A549 treated with AZD9567 at 1 μM for 4 hours (cell line): Measurements from ENCODE around the gene PSMB3. TPM values are rescaled to one million over a fixed set of nuclear protein-coding genes. Genes with fewer than 3 reads are reported as not detected.

Experiments
- total RNA-seq: library from RNA; stranded (reverse); fragments of 200-300 nt; extraction: Qiagen RNA extraction; gene quantifications from 5 replicates; pipeline ENCODE4 v1.2.3, GENCODE V29; 2022; ENCODE audit not compliant: insufficient read depth

Gene PSMB3
- total RNA-seq: 354 to 458 TPM (median 435 TPM) in 5 replicates

DNA sequence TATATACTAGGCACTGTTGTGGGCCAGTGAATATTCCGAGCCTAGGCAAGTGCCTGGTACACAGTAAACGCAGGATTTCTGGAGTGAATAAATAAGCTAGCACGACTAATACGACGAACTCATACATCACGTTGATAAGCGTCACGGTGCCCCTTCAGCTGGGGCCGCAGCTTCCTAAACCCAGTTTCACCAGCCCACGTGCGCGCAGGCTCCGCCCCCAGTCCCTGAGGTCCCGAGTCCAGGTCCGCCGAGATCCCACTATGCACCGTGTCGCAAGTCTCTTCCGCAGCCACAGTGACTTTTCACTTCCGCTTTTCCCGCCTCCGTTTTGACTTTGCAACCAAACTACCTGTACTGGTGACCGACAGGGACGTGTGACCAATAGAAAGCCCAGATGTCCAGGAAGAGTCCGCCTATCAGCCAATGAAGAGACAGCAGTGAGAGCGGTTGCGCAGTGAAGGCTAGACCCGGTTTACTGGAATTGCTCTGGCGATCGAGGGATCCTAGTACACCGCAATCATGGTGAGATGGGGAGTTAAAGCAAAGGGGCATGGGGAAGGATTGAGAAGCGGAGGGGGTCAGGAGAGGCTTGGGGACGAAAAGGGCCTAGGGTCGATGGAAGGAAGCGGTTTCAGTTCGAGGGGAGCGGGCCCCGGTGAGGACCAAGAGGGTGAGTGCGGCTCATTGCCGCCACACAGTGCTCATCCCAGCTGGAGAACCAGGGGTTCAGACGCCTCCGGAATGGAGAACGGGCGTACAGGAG is at the start of gene PSMB3:
TSS of gene PSMB3 (plus strand) at position 434 of the 763 bp plus-strand sequence. CDS start at position 520, 86 bp downstream.

DNA sequence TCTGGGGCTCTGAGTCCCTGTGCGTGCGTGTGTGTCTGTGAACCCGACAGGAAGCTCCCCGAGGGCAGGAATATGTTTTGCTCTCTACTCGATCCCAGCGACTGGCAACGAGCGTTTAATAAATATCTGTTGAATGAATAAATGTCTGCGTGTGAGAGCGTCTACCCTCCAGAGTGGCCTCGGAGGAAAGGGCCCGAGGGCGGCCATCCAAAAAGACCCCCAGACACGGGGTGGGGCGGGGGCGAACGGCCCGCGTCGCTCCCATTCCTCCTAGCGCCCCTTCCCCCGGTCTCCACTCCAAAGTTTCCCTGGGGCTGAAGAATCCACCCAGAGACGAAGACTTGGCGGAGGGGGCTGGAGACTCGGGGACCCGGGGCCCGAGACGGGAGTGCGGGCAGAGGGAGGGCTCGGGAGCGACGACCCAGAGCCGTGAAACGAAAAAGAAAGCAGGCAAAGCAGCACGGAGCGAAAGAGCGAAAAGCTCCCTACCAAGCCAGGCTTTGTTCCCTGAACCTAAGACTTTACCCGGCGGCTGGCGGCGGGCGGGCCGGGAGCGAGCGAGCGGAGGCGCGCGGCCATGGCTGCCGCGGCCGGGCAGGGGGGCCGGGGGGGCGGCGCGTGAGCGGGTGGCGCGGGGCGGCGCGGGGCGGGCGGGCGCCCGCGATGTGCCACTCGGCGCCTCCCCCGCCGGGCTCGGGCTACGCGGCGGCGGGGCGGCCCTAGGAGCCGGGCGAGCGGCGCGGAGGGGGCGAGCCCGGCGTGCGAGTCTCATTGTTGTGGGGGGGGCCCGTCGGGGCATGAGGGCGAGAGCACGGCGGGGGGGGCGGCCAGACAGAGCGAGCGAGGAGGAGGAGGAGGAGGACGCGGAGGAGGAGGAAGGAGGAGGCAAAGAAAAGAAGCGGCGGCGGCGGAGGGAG is 47.7 kb upstream of the PSMB3 start, which contains the start of gene MLLT6:
TSS of gene MLLT6 (plus strand) at position 668 of the 917 bp plus-strand sequence. CDS start 360 bp downstream, outside the sequence.

GRCh38 chr17:38729886-38730525 is 22.5 kb upstream of the PSMB3 start, which contains the start of gene CISD3:
Gene CISD3, plus strand, starts transcription at chr17:38730341. Its CDS starts 18 bp downstream, at chr17:38730359.

DNA sequence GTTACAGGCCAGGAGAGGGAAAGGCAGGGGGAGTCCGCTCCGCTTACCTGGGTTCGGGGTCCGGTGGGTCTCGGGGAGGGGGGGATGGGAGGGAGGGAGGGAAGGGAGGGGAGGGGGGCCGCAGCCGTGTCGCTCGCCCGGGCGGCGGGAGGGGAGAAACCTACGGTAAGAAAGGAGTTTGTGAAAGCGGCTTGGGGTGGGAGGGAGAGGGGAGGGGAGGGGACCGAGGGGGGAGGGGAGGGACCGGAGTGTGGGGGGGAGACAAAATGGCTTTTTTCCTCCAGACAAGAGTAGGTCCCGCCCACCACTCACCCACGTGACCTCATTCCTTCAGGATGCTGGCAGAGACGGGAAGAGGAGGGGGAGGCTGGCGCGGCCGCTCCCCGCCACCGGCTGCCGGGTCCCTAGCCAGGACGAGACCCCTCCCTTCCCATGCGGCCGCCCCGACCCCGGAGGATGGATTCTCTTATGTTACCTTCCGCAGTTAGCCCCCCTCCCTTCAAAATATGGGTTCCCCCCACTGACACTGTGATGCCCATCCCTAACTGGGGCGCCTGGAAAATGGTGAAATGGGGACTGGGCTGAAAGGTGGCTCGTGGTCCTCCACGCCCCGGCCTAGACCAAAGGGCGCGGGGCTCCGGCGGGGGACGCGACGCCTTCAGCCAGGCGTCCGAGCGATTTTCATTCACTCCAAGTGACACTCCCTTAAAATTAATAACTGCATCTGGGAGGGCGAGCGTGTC is 4.2 kb upstream of the PSMB3 start, which contains the start of gene PCGF2:
TSS of gene PCGF2 (minus strand) at position 188 of the 743 bp plus-strand sequence. CDS start 7,934 bp downstream, outside the sequence.

DNA sequence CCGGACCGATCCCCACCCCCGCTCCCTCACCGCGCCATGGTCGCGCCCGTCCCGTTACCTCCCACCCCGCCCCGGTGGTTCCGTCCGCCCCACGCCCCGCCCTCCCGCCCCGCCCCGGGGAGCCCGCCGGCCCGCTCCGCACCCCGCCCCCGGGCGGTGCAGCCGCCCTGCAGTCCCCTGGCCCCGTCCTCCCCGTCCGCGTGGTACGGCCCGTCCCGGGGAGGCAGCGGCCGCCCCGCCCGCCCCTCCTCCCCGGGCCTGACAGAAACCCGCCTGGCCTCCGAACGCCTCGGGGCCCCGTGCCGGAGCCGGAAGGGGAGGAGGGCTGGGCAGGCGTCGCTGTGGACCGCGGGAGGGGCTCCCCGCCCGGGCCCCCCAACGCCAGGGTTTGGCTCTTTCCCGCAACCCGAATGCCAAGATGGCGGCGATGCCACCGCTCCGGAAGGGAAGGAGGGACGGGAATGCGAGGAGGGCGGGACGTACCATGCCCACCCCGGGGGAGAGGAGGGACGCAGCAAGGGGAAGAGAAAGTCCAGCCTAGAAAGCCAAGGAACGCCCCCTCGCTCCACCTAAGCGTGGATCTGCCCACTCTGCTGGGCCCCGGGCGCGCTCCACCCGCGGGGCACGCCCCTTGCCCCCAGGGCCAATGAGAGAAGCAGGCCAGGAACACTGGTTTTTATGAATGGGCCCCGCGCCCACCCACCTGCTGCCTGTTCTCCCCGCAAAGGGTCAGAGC is 47.1 kb downstream of the PSMB3 start, which contains the start of gene PIP4K2B:
TSS of gene PIP4K2B (minus strand) at position 56 of the 736 bp plus-strand sequence. CDS start 132 bp downstream, outside the sequence.

Other genes with a start within 250 kb of the PSMB3 start
- gene SRCIN1, start 146.8 kb upstream of the PSMB3 start, total RNA-seq: 2.2 to 3.2 TPM (median 2.8 TPM) in 5 replicates
- 10.7 to 14.0 TPM (median 13.2 TPM) in 5 replicates for gene EPOP, start 77.8 kb upstream of the PSMB3 start, total RNA-seq
- gene MLLT6, start 47.5 kb upstream of the PSMB3 start, total RNA-seq: 23.6 to 34.9 TPM (median 30.6 TPM) in 5 replicates
- 41.1 to 98.6 TPM (median 92.0 TPM) in 5 replicates for gene CISD3, start 22.4 kb upstream of the PSMB3 start, total RNA-seq
- gene PCGF2, start 4.4 kb upstream of the PSMB3 start, total RNA-seq: 25.5 to 53.1 TPM (median 50.9 TPM) in 5 replicates
- gene PIP4K2B, start 46.8 kb downstream of the PSMB3 start, total RNA-seq: 37.2 to 43.7 TPM (median 42.6 TPM) in 5 replicates
- 21.9 to 24.0 TPM (median 22.3 TPM) in 5 replicates for gene CWC25, start 72.6 kb downstream of the PSMB3 start, total RNA-seq
- 2,657 to 5,013 TPM (median 2,700 TPM) in 5 replicates for gene RPL23, start 101.0 kb downstream of the PSMB3 start, total RNA-seq
- gene LASP1, start 117.3 kb downstream of the PSMB3 start, total RNA-seq: 227 to 248 TPM (median 232 TPM) in 5 replicates
- not detected in 5 replicates for gene FBXO47, start 214.7 kb downstream of the PSMB3 start, total RNA-seq